Ectodermal cell (in vitro differentiated cells): Measurements from ENCODE around the gene BUD31.
"Not testable (repeated sequence)": the region's sequence is repeated elsewhere in the genome, so short reads cannot be mapped to it uniquely, and the experiment has no call there.

Experiments used
- H3K27ac ChIP-seq: 2 replicates; pipeline ENCODE4 v1.7.0; 2013; ENCODE audit warnings: mild to moderate bottlenecking, low read depth, low read length; ENCODE audit not compliant: insufficient read depth, poor library complexity, severe bottlenecking
- H3K27me3 ChIP-seq: 2 replicates; pipeline ENCODE4 v1.7.0; 2013; ENCODE audit warnings: mild to moderate bottlenecking, low read length; ENCODE audit not compliant: insufficient read depth, control insufficient read depth, poor library complexity, severe bottlenecking
- H3K36me3 ChIP-seq: one replicate; pipeline ENCODE4 v1.7.0; 2013; ENCODE audit warnings: low read length; ENCODE audit not compliant: control insufficient read depth, insufficient read depth
- H3K4me1 ChIP-seq: one replicate; pipeline ENCODE4 v1.7.0; 2013; ENCODE audit warnings: low read length; ENCODE audit not compliant: control insufficient read depth, insufficient read depth
- H3K4me3 ChIP-seq: 2 replicates; pipeline ENCODE4 v1.7.0; 2013; ENCODE audit warnings: low read depth, low read length, control low read depth; ENCODE audit not compliant: insufficient read depth
- H3K9me3 ChIP-seq: 2 replicates; pipeline ENCODE4 v1.7.0; 2013; ENCODE audit warnings: mild to moderate bottlenecking, low read length, moderate library complexity; ENCODE audit not compliant: control insufficient read depth
- WGBS, 2 experiments: methylation state at CpG; one replicate each; pipeline ENCODE4 v1.1.7; 2013; ENCODE audit warnings: missing lambda C conversion rate in 2 of 2; 5-methylcytosine and 5-hydroxymethylcytosine counted together

The BUD31 gene

GRCh38 chr7:99402854-99403253, 5.9 kb upstream of the BUD31 start:
- Histone ChIP-seq H3K27me3 (no peaks in the 10 kb centered on the region), H3K36me3 (peaks cover 39% of the 10 kb centered on the region), H3K27ac (no peak overlapping the region), H3K4me1 (peaks cover 8% of the 10 kb centered on the region), H3K4me3 (no peak overlapping the region), H3K9me3 (no peaks in the 10 kb centered on the region)
- WGBS, 2 experiments, result 92 to 98% methylated on average over 3 of the region's 3 CpGs

- WGBS, 2 experiments, result 92 to 96% methylated on average over 5 of the region's 5 CpGs
- Histone ChIP-seq H3K4me3 (no peak overlapping the region), H3K4me1 (peaks cover 8% of the 10 kb centered on the region), H3K27ac (no peak overlapping the region), H3K27me3 (no peaks in the 10 kb centered on the region), H3K9me3 (no peaks in the 10 kb centered on the region), H3K36me3 (peaks cover 39% of the 10 kb centered on the region)
Observed at GRCh38 chr7:99403764-99404163, 5.0 kb upstream of the BUD31 start.

- Histone ChIP-seq H3K9me3 (no peaks in the 10 kb centered on the region), H3K27ac (no peak overlapping the region), H3K4me1 (peaks cover 8% of the 10 kb centered on the region), H3K27me3 (no peaks in the 10 kb centered on the region), H3K36me3 (peaks cover 39% of the 10 kb centered on the region), H3K4me3 (no peak overlapping the region)
- WGBS, 2 experiments, result 95% methylated on average over 18 of the region's 18 CpGs
Observed at GRCh38 chr7:99404235-99404976, 4.4 kb upstream of the BUD31 start.

- Histone ChIP-seq H3K36me3 (peaks cover 34% of the 10 kb centered on the region), H3K4me1 (peaks cover 8% of the 10 kb centered on the region), H3K9me3 (no peaks in the 10 kb centered on the region), H3K27ac (no peak overlapping the region), H3K4me3 (no peak overlapping the region), H3K27me3 (no peaks in the 10 kb centered on the region)
- WGBS, 2 experiments, result 93 to 95% methylated on average over 10 of the region's 10 CpGs
Observed at GRCh38 chr7:99404977-99405320, 3.8 kb upstream of the BUD31 start.

- Histone ChIP-seq H3K36me3 (peaks cover 28% of the 10 kb centered on the region), H3K9me3 (no peaks in the 10 kb centered on the region), H3K4me3 (no peak overlapping the region), H3K27ac (no peak overlapping the region), H3K27me3 (no peaks in the 10 kb centered on the region), H3K4me1 (peaks cover 8% of the 10 kb centered on the region)
- 89 to 96% methylated on average over 1 of the region's 1 CpG for WGBS, 2 experiments
Observed at GRCh38 chr7:99406557-99406956, 2.2 kb upstream of the BUD31 start.

- Histone ChIP-seq H3K27ac (peak overlapping the region; percentile 100), H3K4me1 (peaks cover 8% of the 10 kb centered on the region), H3K9me3 (no peaks in the 10 kb centered on the region), H3K4me3 (peak overlapping the region; percentile 96), H3K36me3 (peaks cover 28% of the 10 kb centered on the region), H3K27me3 (no peaks in the 10 kb centered on the region)
- WGBS, 2 experiments, result 1% methylated on average over 28 of the region's 28 CpGs
Observed at GRCh38 chr7:99407872-99408378, 844 bp upstream of the BUD31 start.

- Histone ChIP-seq H3K4me1 (peaks cover 8% of the 10 kb centered on the region), H3K27me3 (no peaks in the 10 kb centered on the region), H3K36me3 (peaks cover 29% of the 10 kb centered on the region), H3K4me3 (peak overlapping the region; percentile 96), H3K27ac (peak overlapping the region; percentile 100), H3K9me3 (no peaks in the 10 kb centered on the region)
- 1% methylated on average over 18 of the region's 18 CpGs for WGBS, 2 experiments
Observed at GRCh38 chr7:99409192-99409572, 413 bp downstream of the BUD31 start.

GRCh38 chr7:99409806-99410205, 1.0 kb downstream of the BUD31 start:
- H3K27me3 ChIP-seq, result no peaks in the 10 kb centered on the region
- peaks cover 29% of the 10 kb centered on the region for H3K36me3 ChIP-seq
- peak overlapping the region; percentile 96 for H3K4me3 ChIP-seq
- 80 to 83% methylated on average over 3 of the region's 3 CpGs for WGBS, 2 experiments
- H3K4me1 ChIP-seq, result peaks cover 8% of the 10 kb centered on the region
- no peaks in the 10 kb centered on the region for H3K9me3 ChIP-seq
- H3K27ac ChIP-seq, result no peak overlapping the region

- no peak overlapping the region for H3K27ac ChIP-seq
- H3K27me3 ChIP-seq, result no peaks in the 10 kb centered on the region
- WGBS, 2 experiments, result 95% methylated on average over 2 of the region's 2 CpGs
- H3K9me3 ChIP-seq, result no peaks in the 10 kb centered on the region
- no peak overlapping the region for H3K4me3 ChIP-seq
- peaks cover 8% of the 10 kb centered on the region for H3K4me1 ChIP-seq
- H3K36me3 ChIP-seq, result peaks cover 32% of the 10 kb centered on the region
Observed at GRCh38 chr7:99410635-99411034, 1.9 kb downstream of the BUD31 start.

- 71% methylated on average over 13 to 14 of the region's 17 CpGs for WGBS, 2 experiments
- not testable (repeated sequence) for H3K9me3 ChIP-seq, H3K27ac ChIP-seq, H3K4me3 ChIP-seq, H3K27me3 ChIP-seq, H3K4me1 ChIP-seq
- H3K36me3 ChIP-seq, result peaks cover 59% of the 10 kb centered on the region
Observed at GRCh38 chr7:99415513-99416127, 6.9 kb downstream of the BUD31 start.
